ENCODE results near the gene AGAP1. TPM values are rescaled to one million over a fixed set of nuclear protein-coding genes. Genes with fewer than 3 reads are reported as not detected.

AGAP1 gene
- total RNA-seq, 2 experiments from 2014 or later, result not detected

GRCh38 chr2:235514627-235515363 lies 21.0 kb downstream of the AGAP1 start:
- ChIA-PET CTCF (ENCODE audit: unreplicated experiment) (no interaction called here), POLR2A (no interaction called here)
- no peaks in the 10 kb centered on the region for H3K9me2 ChIP-seq (ENCODE audit: insufficient read depth, low read length)
- H2AFZ ChIP-seq (ENCODE audit: low read length), result no peak overlapping the region
- no peak overlapping the region for H3K4me2 ChIP-seq (ENCODE audit: low read length)
- no TSS peak for BruUV-seq (replicated peaks)
- intact Hi-C loops (cut with micrococcal nuclease; ENCODE audit: unreplicated experiment), result no loop called here
- no peaks in the 10 kb centered on the region for H3K79me2 ChIP-seq (ENCODE audit: insufficient read depth, low read depth, low read length)
- H3K9me3 ChIP-seq (ENCODE audit: low read length), result no peaks in the 10 kb centered on the region
- DNase-seq (ENCODE audit: low spot score), result no peak
- H3K36me3 ChIP-seq (ENCODE audit: insufficient read depth, low read length), result no peaks in the 10 kb centered on the region
- no peaks in the 10 kb centered on the region for H3K4me1 ChIP-seq (ENCODE audit: insufficient read depth, low read length, poor library complexity, severe bottlenecking)
- no peaks in the 10 kb centered on the region for H4K20me1 ChIP-seq (ENCODE audit: insufficient read depth, low read length)
- H3K4me3 ChIP-seq (ENCODE audit: low read depth, low read length, poor library complexity, severe bottlenecking), result no peak overlapping the region
- H3K27ac ChIP-seq (ENCODE audit: low read depth, low read length, poor library complexity, severe bottlenecking), result no peak overlapping the region
- TF ChIP-seq EZH2phosphoT487 (IDR thresholded peaks at IDR 0.05; ENCODE audit: borderline replicate concordance, low read depth, low read length), result no peak
- TF ChIP-seq, protein P1, sequence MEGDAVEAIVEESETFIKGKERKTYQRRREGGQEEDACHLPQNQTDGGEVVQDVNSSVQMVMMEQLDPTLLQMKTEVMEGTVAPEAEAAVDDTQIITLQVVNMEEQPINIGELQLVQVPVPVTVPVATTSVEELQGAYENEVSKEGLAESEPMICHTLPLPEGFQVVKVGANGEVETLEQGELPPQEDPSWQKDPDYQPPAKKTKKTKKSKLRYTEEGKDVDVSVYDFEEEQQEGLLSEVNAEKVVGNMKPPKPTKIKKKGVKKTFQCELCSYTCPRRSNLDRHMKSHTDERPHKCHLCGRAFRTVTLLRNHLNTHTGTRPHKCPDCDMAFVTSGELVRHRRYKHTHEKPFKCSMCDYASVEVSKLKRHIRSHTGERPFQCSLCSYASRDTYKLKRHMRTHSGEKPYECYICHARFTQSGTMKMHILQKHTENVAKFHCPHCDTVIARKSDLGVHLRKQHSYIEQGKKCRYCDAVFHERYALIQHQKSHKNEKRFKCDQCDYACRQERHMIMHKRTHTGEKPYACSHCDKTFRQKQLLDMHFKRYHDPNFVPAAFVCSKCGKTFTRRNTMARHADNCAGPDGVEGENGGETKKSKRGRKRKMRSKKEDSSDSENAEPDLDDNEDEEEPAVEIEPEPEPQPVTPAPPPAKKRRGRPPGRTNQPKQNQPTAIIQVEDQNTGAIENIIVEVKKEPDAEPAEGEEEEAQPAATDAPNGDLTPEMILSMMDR (conservative IDR thresholded peaks at IDR 0.05; ENCODE audit: low read length), result no peak; the same call in 1 of the 2 replicates

GRCh38 chr2:235515364-235515742 lies 21.5 kb downstream of the AGAP1 start:
- no peaks in the 10 kb centered on the region for H3K79me2 ChIP-seq (ENCODE audit: insufficient read depth, low read depth, low read length)
- no peak for DNase-seq (ENCODE audit: low spot score)
- TF ChIP-seq, protein P1 (conservative IDR thresholded peaks at IDR 0.05; ENCODE audit: low read length), result no peak
- TF ChIP-seq EZH2phosphoT487 (IDR thresholded peaks at IDR 0.05; ENCODE audit: borderline replicate concordance, low read depth, low read length), result no peak

GRCh38 chr2:235515821-235516220 lies 22.0 kb downstream of the AGAP1 start:
- no TSS peak for BruUV-seq (replicated peaks)
- H4K20me1 ChIP-seq (ENCODE audit: insufficient read depth, low read length), result no peaks in the 10 kb centered on the region
- ChIA-PET CTCF (ENCODE audit: unreplicated experiment) (no interaction called here), POLR2A (no interaction called here)
- no peak overlapping the region for H3K4me2 ChIP-seq (ENCODE audit: low read length)
- no peaks in the 10 kb centered on the region for H3K9me2 ChIP-seq (ENCODE audit: insufficient read depth, low read length)
- H3K27ac ChIP-seq (ENCODE audit: low read depth, low read length, poor library complexity, severe bottlenecking), result no peak overlapping the region
- no peak overlapping the region for H2AFZ ChIP-seq (ENCODE audit: low read length)
- no peaks in the 10 kb centered on the region for H3K79me2 ChIP-seq (ENCODE audit: insufficient read depth, low read depth, low read length)
- TF ChIP-seq, protein P1 (conservative IDR thresholded peaks at IDR 0.05; ENCODE audit: low read length), result no peak
- TF ChIP-seq EZH2phosphoT487 (IDR thresholded peaks at IDR 0.05; ENCODE audit: borderline replicate concordance, low read depth, low read length), result no peak
- H3K9me3 ChIP-seq (ENCODE audit: low read length), result no peaks in the 10 kb centered on the region
- no peaks in the 10 kb centered on the region for H3K4me1 ChIP-seq (ENCODE audit: insufficient read depth, low read length, poor library complexity, severe bottlenecking)
- H3K36me3 ChIP-seq (ENCODE audit: insufficient read depth, low read length), result no peaks in the 10 kb centered on the region
- no peak for DNase-seq (ENCODE audit: low spot score)
- intact Hi-C loops (cut with micrococcal nuclease; ENCODE audit: unreplicated experiment), result no loop called here
- no peak overlapping the region for H3K4me3 ChIP-seq (ENCODE audit: low read depth, low read length, poor library complexity, severe bottlenecking)

More at GRCh38 chr2:235515364-235515742, 21.5 kb downstream of the AGAP1 start:
- no peak overlapping the region for H2AFZ ChIP-seq (ENCODE audit: low read length)
- H3K36me3 ChIP-seq (ENCODE audit: insufficient read depth, low read length), result no peaks in the 10 kb centered on the region
- H3K9me3 ChIP-seq (ENCODE audit: low read length), result no peaks in the 10 kb centered on the region
- H3K4me1 ChIP-seq (ENCODE audit: insufficient read depth, low read length, poor library complexity, severe bottlenecking), result no peaks in the 10 kb centered on the region
- ChIA-PET CTCF (ENCODE audit: unreplicated experiment) (no interaction called here), POLR2A (no interaction called here)
- H3K9me2 ChIP-seq (ENCODE audit: insufficient read depth, low read length), result no peaks in the 10 kb centered on the region
- no peak overlapping the region for H3K27ac ChIP-seq (ENCODE audit: low read depth, low read length, poor library complexity, severe bottlenecking)
- BruUV-seq (replicated peaks), result no TSS peak
- intact Hi-C loops (cut with micrococcal nuclease; ENCODE audit: unreplicated experiment), result no loop called here
- H4K20me1 ChIP-seq (ENCODE audit: insufficient read depth, low read length), result no peaks in the 10 kb centered on the region
- H3K4me2 ChIP-seq (ENCODE audit: low read length), result no peak overlapping the region
- no peak overlapping the region for H3K4me3 ChIP-seq (ENCODE audit: low read depth, low read length, poor library complexity, severe bottlenecking)

Measured in OCI-LY7 (cell line).